Measurements from ENCODE around the gene AKR1C2. TPM values are rescaled to one million over a fixed set of nuclear protein-coding genes. Genes with fewer than 3 reads are reported as not detected.
"Not testable (repeated sequence)": the region's sequence is repeated elsewhere in the genome, so short reads cannot be mapped to it uniquely, and the experiment has no call there.

The AKR1C2 gene
- total RNA-seq, 1 donor from 2014 or later = not detected

DNA sequence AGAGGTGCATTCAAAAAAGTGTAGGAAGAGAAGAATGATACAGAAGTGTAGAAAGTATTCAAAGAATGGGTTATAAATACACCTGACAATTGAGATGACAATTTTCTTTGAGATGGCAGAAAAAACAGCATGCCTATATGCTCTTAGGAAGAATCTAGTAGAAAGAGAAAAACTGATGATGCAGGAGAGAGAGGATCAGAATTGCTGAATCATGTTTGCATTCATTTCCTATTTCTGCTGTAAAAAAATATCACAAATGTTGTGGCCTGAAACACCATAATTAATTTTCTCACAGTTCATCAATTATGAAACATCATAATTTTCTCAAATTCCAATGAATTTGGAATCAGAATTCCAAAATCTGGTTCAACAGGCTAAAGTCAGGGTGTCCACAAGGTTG is 50.3 kb downstream of the AKR1C2 start:
- ChIA-PET POLR2A (no interaction called here), CTCF (no interaction called here)
- intact Hi-C loops (cut with micrococcal nuclease) = no loop called here
- H3K4me1 Mint-ChIP-seq = no peaks in the 10 kb centered on the region
- no peak for DNase-seq
- no peaks in the 10 kb centered on the region for H3K27me3 Mint-ChIP-seq
- H3K9me3 Mint-ChIP-seq = no peaks in the 10 kb centered on the region
- TF ChIP-seq, protein P1, sequence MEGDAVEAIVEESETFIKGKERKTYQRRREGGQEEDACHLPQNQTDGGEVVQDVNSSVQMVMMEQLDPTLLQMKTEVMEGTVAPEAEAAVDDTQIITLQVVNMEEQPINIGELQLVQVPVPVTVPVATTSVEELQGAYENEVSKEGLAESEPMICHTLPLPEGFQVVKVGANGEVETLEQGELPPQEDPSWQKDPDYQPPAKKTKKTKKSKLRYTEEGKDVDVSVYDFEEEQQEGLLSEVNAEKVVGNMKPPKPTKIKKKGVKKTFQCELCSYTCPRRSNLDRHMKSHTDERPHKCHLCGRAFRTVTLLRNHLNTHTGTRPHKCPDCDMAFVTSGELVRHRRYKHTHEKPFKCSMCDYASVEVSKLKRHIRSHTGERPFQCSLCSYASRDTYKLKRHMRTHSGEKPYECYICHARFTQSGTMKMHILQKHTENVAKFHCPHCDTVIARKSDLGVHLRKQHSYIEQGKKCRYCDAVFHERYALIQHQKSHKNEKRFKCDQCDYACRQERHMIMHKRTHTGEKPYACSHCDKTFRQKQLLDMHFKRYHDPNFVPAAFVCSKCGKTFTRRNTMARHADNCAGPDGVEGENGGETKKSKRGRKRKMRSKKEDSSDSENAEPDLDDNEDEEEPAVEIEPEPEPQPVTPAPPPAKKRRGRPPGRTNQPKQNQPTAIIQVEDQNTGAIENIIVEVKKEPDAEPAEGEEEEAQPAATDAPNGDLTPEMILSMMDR (IDR thresholded peaks at IDR 0.05) = no peak
- no peak overlapping the region for H3K4me3 Mint-ChIP-seq
- no peaks in the 10 kb centered on the region for H3K36me3 Mint-ChIP-seq (ENCODE audit: low read depth)
- H3K27ac Mint-ChIP-seq = no peak overlapping the region
- ATAC-seq (ENCODE audit: low read depth) = no peak

DNA sequence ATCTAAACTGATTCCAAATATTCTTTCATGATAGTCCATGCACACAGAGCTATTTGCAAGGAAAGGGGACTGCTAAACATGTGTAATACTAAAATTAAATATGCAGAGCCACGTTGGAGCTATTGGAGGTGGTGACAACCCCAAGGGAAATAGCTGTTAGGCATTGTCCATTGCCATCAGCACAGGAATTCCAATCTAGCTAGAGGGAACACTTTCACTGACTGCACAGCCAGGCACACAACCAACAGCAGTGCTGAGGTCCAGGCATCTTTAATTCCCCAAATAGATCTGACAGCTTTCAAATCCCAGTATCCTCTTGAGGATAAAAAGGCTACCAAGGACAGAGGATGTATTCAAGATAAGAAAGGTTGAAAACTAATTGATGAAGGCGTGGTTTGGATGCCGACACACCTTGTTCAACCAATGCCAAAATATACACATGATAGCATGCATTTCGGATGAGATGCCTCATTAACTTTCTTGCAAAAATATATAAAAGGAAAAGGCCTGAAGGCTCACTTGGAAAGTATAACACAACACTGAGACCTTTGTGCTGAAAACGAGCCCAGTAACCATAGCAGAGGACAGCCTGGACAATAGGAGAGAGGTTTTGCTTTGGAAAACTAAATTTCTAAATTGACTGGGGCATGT is 52.0 kb downstream of the AKR1C2 start:
- H3K36me3 Mint-ChIP-seq (ENCODE audit: low read depth); POLR2A ChIA-PET; H3K4me3 Mint-ChIP-seq; H3K27ac Mint-ChIP-seq; H3K27me3 Mint-ChIP-seq; H3K9me3 Mint-ChIP-seq; DNase-seq; CTCF ChIA-PET; ATAC-seq (ENCODE audit: low read depth); intact Hi-C loops (cut with micrococcal nuclease); H3K4me1 Mint-ChIP-seq: not testable (repeated sequence)

DNA sequence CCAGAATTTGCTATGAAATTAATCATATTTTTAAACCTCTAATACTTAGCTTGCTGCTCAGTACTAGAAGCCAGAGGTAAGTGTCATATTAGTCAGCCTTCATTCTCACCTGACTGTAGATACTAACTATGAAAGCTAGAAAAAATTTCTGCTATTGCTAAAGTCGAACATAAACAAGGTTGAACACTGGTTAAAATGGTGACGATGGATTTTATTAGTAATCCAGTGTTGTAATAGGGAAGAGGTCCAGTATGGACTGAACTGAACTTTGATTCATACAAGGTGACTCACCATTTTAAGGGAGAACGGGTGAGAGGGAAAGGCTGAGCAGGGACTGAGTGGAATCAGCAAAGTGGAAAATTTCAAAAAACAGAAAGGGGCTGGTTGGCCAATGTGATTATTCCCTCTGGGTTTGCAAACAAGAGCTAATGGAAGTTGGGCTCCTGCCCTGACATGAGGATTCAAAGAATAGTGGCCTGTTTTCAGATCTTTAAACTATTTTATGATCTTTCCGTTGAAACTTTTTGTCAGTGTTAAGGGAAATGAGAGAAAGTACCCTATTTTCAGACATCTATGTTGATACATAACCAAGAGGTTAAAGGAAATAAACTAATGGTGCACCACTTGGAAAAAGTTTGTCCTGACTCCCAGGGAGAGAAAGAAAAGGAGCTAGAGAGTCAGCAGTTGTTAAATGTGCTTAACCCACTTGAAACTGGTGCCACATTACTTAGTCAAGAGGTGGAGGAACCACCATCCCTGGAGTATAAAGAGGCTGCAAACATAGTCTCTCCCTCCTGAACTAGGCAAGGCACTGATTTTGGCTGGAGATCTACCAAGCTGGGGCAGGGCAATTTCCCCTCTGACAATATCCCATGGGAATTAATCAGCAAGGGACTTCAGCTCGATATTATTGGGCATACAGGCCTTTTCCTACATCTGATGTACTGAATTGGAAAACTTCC is 55.7 kb downstream of the AKR1C2 start:
- H3K27ac Mint-ChIP-seq = no peak overlapping the region
- intact Hi-C loops (cut with micrococcal nuclease) = no loop called here
- TF ChIP-seq, protein P1 (IDR thresholded peaks at IDR 0.05) = no peak
- no peak for ATAC-seq (ENCODE audit: low read depth)
- DNase-seq = no peak
- POLR2A ChIA-PET = no interaction called here
- CTCF ChIA-PET = no interaction called here
- no peak overlapping the region for H3K4me3 Mint-ChIP-seq
- H3K4me1 Mint-ChIP-seq = no peaks in the 10 kb centered on the region
- H3K9me3 Mint-ChIP-seq = no peaks in the 10 kb centered on the region
- no peaks in the 10 kb centered on the region for H3K36me3 Mint-ChIP-seq (ENCODE audit: low read depth)
- H3K27me3 Mint-ChIP-seq = no peaks in the 10 kb centered on the region

DNA sequence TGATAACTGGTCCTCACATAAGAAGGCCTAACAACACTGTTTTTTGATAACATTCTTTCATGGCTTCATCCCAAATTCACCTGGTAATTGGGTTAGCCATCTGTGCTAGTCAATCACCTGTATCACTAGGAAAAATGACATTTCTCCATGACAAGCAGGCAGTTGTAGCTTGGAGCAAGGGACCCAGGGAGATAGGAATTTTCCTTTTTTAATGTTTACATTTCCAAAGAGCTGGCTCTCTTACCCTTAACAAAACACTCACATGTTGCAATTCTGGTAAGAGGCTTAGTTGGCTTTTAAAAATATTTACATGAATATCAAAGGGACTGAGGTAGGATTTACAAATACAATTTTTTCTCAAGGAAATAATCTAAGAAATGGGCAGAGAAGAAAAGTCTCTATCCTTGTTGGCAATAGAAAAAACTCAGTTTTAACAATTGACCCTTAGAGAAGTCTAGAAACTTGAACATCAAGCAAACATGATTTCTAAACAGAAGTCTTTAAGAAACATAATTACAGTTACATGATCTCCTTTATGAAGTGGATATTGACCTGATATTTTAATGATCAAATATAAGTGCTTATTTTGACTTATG is 56.5 kb downstream of the AKR1C2 start:
- Mint-ChIP-seq H3K4me1 (no peaks in the 10 kb centered on the region), H3K9me3 (no peaks in the 10 kb centered on the region), H3K36me3 (ENCODE audit: low read depth) (no peaks in the 10 kb centered on the region), H3K4me3 (no peak overlapping the region), H3K27me3 (no peaks in the 10 kb centered on the region), H3K27ac (no peak overlapping the region)
- POLR2A ChIA-PET = no interaction called here
- DNase-seq = no peak
- intact Hi-C loops (cut with micrococcal nuclease) = no loop called here
- ATAC-seq (ENCODE audit: low read depth) = no peak
- CTCF ChIA-PET = no interaction called here
- TF ChIP-seq, protein P1 (IDR thresholded peaks at IDR 0.05) = no peak

DNA sequence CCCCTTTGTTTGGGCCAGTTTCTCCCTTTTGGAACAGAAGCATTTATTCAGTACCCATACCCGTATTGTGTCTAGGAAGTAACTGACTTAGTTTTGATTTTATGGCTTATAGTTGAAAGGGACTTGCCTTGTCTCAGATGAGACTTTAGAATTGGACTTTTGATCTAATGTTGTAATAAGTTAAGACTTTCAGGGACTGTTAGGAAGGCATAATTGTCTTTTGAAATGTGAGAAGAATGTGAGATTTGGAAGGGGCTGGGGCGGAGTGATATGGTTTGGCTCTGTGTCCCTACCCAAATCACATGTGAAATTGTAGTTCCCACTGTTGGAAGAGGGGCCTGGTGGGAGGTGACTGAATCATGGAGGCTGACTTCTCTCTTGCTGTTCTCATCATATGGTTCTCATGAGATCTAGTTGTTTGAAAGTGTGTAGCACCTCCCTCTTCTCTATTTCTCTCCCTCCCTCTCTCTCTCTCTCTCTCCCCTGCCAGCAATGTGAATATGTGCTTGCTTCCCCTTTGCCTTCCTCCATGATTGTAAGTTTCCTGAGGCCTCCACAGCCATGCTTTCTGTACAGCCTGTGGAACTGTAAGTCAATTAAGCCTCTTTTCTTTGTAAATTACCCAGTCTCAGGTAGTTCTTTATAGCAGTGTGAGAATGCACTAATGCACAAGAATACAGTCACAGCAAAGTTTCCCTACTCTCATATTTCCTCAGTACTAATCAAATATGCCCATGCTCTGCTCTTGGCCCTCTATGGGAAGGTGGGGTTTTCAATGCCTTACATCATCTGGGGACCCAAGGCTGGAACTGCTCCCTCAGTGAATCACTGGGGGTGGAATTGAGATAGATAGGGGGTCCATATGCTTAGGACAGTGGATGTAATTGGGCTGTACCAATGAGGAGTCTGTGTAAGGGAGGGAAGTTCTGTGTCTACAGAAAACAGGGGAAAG is 57.6 kb downstream of the AKR1C2 start:
- TF ChIP-seq, protein P1 (IDR thresholded peaks at IDR 0.05) = no peak
- ChIA-PET CTCF (no interaction called here), POLR2A (no interaction called here)
- no peaks in the 10 kb centered on the region for H3K36me3 Mint-ChIP-seq (ENCODE audit: low read depth)
- DNase-seq (no peak), ATAC-seq (ENCODE audit: low read depth) (no peak)
- no peak overlapping the region for H3K4me3 Mint-ChIP-seq
- intact Hi-C loops (cut with micrococcal nuclease) = no loop called here
- H3K9me3 Mint-ChIP-seq = no peaks in the 10 kb centered on the region
- no peaks in the 10 kb centered on the region for H3K4me1 Mint-ChIP-seq
- H3K27ac Mint-ChIP-seq = no peak overlapping the region
- H3K27me3 Mint-ChIP-seq = no peaks in the 10 kb centered on the region
